CD4-positive, alpha-beta T cell treated with Interleukin-10 for 1 hour (primary cell): ENCODE data around the gene ZNF30.
"Not testable (repeated sequence)": the region's sequence is repeated elsewhere in the genome, so short reads cannot be mapped to it uniquely, and the experiment has no call there.

Source experiments
- DNase-seq: peaks from one replicate; pipeline ENCODE4 v3.0.0-alpha.2; 2020

ZNF30 gene

DNA sequence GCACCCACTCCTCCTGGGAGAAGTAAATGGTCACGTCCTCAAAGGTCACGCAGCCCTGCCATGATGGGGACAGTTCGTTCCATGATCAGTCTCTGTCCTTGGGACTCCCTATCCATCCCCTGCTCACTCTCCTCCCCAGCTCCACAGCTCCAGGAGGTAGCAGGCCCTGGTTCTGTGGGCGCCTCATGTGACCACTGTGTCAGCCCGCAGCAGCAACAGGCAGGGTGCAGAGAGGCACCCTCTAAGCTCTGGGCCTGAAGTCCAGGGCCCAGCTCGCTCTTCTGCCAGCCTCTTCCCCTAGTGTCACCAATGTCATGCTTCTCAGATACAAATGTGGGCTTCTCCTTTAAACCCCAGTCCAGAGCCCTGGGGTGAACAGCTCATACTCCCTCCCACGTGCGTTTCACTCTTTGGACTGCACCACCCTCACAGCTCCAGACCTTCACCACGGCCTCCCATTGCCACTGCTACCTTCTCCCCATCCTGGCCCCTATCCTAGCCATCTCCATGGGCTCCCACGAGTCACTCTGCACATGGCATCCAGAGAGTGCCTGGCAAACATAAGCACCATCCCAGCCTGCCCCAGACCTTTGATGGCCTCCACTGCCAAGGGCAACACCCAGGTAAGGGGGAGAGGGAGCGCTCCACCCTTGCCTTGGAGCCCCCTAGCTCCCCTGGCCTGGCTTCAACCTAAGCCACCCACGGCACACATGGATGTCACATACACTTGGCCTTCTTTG, 34.4 kb downstream of the ZNF30 start:
- no peak for DNase-seq

DNA sequence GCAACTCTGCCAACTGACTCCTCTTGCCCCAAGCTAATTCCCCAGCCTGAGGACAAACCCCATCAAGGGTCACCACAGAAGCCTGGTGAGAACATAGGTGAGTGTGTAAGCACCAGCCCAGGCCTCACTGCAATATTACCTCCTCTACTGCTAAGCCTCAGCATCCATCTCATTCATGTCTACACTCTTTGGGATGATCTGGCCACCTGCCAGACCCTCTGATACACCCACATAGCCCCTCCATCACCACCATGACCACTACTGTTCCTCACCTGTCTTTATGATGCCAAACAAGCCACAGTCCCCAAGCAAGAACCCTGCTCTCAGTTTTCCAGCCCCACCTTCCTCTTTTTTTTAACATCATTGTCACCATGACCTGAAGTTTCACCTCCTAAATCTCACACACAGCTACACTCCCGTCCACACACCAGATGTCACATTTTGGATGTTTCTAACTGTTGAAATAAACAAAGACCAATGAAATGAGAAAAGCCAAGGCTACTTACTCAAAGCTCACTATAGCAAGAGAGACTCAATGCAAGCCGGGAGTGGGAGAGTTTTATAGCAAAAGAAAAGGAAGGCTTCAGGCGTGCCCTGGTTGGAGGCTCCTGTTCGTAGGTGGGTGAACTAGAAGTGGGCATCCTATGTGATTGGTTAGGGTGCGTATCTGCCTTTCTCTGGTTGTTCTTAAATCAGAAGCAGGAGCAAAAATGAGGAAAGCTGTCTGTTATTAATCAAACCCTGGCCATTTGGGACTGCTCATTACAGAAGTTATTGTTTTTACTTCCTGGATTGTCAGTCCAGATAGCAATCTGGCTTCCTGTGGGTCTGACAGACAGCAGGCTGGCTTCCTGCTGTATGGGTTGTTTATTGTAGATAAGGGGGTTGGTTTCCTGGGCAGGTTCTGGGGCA, 35.3 kb downstream of the ZNF30 start:
- DNase-seq, result peak; percentile 64

DNA sequence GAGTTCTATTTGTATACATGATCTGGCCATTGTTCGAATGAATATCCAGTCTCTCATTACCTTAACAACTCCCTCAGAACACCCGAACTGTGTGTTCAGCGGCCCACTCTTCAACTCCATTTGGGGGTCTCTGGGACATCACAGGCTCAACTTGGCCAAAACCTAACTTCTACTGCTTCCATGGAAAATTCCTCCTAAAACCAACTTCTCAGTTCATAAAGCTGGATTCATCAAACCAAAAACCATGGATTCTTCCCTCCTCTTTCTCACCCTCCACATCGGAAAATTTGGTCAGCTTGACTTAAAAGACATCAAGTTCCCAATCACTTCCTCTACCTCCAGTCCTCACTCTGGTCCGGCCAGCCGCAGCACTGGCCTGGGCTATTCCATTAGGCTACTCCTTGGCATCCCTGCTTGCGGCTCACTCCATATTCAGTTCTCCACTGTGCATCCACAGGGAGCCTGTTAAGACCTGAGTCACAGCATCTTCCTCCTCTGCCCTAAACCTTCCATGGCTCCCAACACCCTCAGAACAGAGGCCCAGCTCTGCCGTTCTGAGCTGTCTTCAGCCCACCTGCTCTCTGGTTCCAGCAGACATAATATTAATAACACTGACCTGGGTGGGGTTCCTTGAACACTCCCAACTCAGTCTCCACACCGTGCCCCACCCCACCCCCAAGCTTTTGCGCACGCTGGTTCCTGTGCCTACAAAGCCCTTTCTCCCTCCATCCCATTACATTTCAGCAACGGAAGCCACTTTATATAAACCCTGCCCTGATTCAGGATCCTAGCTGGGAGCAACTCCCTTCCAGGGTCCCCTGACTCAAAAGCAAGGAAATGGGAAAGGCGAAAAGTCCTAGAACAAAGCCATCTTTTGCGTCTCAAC, 36.2 kb downstream of the ZNF30 start:
- DNase-seq, result no peak

DNA sequence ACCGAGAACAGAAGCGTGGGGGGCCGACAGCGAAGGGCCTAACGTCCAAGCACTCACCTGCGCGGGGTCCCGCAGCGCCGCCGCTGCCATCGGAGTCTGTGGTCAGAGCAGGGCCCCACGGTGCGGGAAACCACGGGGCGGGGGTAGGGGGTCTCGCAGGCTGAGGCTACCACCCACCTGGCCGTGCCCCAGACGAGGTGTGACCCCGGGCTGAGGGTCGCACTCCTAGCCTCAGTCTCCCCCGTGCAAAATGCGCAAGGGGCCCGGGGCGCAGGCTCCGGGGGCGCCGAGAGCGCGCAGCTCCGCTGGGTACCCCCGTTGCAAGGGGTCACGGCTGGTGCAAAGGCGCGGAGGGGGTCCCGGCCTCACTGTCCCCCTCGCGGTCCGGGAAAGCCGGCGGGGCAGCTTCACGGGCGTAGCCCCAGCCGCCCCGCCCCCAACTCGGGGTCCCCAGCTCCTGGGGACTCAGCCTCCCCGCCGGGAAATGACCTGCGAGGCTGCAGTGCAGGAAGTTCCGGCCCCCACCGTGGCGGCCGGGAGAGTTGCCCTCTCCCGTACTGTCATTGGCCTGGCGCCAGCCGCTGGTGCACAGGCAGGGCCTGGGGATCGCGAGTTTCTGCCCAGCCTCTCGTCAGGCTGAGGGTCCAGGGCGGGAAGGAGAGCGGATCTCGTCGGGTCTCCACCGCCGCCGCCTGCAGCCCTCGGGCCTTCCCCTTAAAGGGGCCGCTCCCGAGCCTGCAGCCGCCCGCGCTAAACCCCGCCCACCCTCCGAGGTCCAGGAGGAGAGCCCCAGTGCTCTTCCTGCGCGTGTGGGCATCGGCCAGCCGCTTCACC, 37.1 kb downstream of the ZNF30 start, which contains the start of gene ZNF792:
ZNF792 (minus strand) TSS at position 657 of the 834 bp plus-strand sequence; CDS start at position 90, 567 bp downstream.
- DNase-seq, result peak; percentile 46

DNA sequence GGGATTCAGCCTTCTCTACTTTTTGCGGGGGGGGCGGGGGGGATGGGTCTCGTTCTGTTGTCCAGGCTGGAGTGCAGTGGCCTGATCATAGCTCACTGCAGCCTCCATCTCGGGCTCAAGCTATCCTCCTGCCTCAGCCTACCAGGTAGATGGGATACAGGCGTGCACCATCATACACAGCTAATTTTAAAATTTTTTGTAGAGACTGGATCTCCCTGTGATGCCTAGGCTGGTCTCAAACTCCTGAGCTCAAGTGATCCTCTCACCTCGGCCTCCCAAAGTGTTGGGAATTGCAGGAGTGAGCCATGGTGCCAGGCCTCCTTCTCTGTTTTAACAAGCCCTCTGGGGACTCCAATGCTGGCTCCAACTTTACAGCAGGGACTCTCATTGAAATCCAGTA, 37.9 kb downstream of the ZNF30 start:
- no peak for DNase-seq

DNA sequence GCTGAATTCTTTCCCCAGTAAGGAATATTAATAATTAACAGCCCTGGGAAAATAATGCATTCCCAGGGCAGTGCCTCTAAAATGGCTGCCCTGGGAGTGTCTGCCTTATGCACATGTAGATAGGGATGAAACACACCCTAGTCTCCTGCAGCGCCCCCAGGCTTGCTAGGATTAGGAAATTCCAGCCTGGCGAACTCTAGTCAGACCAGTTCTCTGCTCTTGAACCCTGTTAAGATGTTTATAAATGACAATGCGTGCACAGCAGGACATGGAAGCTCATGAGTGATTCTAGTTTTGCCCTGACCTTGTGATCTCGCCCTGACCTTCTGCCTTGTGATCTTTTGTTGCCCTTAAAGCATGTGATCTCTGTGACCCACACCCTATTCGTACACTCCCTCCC, 38.8 kb downstream of the ZNF30 start:
- DNase-seq, result not testable (repeated sequence)

DNA sequence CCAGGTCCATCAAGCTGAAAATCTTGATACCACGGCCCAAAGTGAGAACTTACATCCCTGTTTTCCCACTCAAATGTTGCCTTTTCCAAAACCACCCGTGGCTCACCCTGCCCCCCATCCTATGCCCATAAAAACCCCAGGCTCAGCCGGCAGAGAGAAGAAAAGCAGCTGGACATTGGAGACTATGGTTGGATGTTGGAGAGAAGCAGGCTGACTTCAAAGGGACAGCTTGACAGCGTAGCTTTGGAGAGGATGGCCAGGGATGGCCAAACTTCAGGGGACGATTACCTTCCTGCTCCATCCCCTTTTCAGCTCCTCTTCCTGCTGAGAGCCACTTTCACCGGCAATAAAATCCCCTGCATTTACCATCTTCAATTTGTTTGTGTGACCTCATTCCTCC, 40.8 kb downstream of the ZNF30 start:
- no peak for DNase-seq

DNA sequence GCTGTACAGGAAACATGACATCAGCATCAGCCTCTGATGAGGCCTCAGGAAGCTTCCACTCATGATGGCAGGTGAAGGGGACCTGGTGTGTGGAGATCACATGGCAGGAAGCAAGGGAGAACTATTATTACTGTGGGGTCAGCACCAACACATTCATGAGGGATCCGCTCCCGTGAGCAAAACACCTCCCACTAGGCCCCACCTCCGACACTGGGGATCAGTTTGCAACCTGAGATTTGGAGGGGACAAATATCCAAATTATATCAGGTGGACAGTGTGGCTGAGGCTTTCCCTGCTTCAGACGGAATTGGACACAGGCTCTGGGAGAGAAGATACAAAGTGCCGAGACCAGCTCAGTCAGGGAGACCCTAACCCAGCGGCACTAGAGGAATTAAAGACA, 43.0 kb downstream of the ZNF30 start:
- no peak for DNase-seq

DNA sequence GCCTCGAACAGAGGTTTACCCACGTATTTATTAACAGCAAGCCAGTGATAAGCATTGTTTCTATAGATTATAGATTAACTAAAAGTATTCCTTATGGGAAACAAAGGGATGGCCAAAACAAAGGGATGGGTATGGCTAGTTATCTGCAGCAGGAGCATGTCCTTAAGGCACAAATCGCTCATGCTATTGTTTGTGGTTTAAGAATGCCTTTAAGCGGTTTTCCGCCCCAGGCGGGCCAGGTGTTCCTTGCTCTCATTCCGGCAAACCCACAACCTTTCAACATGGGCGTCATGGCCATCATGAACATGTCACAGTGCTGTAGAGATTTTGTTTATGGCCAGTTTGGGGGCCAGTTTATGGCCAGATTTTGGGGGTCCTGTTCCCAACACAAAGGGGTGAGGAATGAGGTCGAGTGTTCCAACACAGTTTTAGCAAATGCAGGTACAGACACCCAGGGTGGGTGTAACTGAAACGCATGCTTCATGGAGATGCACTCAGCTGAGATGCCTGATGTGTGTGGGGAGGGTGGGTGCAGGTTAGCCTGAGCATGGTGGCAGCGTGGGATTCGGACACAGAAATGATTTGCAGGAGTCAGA, 43.6 kb downstream of the ZNF30 start:
- DNase-seq, result not testable (repeated sequence)

DNA sequence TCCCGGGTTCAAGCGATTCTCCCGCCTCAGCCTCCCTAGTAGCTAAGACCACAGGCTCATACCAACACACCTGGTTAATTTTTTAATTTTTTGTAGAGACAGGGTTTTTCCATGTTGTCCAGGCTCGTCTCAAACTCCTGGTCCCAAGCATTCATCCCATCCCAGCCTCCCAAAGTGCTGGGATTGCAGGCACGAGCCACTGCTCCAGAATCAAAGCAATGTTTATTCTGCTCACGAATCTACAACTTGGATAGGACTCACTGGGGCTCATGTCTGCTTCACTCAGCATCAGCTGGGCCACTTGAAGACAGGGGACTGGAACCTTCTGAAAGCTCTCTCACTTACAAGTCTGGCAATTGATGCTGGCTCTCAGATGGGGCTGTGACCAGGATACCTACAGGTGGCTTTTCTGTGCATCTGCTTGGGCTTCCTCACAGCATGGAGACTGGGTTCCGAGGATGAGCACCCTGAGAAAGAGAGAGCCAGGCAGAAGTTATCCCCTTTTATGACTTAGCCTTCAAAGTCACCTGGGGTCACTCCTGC, 45.5 kb downstream of the ZNF30 start:
- no peak for DNase-seq

DNA sequence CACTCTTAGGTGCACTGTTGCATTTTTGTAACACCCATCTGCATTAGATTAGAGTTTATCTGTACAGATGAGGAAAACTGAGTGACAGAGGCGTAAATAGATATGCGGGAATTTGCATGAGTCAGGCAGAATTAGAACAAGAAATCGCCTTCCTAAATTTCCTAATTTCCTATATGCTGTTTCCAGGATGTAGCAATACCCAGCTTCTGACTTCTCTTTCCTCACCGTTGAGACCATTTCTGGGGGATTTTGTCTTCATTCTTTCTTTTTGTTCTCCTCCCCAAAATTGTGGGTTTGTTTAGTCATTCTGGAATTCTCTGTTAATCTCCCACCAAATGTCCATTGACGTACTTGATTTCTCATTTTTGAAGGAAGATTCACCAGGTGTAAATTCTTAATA, 47.9 kb downstream of the ZNF30 start:
- no peak for DNase-seq

DNA sequence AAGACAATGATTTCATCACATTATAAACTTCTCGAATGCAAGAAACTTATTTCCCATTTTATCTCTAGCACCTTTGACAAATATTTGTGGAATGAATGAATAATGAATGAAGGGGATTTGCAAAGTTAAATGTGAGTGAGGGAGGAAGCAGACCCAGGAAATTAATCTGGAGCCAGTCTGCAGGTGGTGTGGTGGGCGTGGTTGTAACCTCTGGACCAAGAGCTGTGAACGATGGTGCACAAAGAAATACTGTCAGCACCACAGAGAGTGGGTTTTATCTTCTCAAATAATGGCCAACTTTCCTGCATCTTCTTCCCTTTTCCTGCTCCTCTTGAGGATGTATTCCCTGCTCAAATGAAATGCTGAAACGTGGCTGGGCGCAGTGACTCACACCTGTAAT, 48.4 kb downstream of the ZNF30 start:
- no peak for DNase-seq

DNA sequence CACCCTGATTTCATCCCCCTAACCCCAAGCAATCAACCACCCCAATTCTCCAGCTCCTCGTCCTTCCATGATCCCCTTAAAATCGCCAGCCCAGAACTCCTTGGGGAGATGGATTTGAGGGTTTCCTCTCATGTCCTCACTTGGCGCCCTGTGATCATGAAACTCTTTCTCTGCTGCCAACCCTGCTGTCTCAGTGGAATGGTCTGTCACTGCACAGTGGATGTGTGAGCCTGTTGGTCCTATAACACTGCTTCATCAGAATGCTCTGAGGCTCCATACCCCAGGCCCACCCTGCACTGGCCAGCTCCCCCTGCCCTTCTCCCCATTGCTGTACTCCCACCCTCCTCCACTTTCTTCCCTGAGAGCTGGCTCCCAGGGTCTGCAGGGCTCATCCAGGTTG, 49.9 kb downstream of the ZNF30 start:
- no peak for DNase-seq

DNA sequence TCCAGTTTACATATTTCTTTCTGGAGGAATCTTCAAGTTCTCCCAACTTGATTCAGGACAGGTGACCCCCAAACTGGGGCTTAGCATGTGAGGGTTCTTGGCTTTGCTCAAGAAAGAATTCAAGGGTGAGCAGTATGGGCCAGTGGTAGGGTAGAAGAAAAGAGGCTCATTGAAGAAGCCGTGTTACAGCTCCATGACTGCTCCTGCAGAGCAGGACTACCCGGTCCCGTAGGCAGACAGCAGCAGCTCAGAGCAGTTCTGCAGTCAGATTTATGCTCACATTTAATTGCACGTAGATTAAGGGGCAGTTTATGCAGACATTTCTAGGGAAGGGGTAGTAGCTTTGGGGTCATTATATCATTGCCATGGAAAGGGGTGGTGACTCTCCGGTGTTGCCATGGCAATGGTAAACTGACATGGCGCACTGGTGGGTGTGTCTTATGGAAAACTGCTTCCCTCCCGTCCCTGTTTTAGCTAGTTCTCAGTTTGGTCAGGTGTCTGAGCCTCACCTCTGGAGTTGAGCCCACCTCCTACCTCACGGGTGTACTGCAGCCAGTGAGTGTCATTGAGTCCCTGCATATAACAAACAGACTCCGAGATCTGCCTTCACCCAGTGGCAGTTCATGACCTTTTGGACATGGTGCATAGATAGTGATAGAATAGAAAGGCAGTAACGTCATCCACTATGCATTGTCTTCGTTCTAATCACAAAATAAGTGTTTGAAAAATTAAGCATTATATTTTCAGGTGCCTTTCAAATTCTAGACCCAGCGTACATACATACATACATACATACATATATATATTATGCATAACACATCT, 53.3 kb downstream of the ZNF30 start:
- DNase-seq, result no peak

DNA sequence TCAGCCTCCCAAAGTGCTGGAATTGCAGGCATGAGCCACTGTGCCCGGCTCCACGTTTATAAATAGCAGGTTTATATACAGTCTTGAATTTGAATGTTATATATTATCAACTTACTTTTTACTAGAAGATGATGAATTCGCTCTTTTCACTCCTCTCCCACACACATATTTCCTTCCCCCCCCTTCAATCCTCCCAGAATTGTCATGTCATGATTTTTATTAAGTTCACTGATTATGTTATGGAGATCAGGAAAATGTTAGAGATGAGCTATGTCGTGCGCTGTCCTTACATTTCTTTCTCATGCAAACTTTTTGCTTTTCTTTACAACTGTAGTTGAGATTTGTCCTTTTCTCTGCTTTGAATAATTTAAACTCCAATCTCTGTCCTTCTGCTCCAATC, 55.6 kb downstream of the ZNF30 start:
- no peak for DNase-seq

DNA sequence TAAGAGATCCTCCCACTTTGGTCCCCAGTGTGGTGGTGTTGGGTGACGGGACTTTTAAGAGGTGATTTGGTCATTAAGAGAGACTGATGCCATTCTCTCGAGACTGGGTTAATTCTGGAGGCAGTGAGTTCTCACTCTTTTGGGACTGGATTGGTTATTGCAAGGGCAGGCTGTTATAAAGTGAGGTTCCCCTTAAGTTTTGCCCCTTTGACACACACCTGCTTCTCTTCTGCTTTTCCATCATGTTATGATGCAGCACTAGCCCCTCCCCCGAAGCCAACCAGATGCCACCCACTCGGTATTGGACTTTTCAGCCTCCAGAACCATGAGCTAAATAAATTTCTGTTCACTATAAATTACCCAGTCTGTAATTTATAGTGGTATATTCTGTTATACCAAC, 57.1 kb downstream of the ZNF30 start:
- DNase-seq, result no peak

DNA sequence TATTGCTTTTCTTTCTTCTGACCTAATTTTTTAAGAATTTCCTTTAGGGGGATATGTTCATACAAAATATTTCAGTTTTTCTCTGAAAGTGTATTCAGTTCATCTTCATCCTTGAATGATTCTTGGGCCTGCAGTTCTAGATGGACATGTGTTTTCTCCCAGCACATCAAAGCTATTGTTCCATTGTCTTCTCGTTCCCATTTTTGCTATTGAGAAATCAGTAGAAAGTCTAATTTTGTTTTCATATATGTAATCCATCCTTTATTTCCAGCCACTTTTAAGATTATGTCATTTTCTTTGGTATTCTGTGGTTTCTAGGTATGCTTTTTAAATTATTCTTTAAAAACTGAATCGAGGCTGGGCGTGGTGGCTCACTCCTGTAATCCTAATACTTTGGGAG, 57.6 kb downstream of the ZNF30 start:
- no peak for DNase-seq

DNA sequence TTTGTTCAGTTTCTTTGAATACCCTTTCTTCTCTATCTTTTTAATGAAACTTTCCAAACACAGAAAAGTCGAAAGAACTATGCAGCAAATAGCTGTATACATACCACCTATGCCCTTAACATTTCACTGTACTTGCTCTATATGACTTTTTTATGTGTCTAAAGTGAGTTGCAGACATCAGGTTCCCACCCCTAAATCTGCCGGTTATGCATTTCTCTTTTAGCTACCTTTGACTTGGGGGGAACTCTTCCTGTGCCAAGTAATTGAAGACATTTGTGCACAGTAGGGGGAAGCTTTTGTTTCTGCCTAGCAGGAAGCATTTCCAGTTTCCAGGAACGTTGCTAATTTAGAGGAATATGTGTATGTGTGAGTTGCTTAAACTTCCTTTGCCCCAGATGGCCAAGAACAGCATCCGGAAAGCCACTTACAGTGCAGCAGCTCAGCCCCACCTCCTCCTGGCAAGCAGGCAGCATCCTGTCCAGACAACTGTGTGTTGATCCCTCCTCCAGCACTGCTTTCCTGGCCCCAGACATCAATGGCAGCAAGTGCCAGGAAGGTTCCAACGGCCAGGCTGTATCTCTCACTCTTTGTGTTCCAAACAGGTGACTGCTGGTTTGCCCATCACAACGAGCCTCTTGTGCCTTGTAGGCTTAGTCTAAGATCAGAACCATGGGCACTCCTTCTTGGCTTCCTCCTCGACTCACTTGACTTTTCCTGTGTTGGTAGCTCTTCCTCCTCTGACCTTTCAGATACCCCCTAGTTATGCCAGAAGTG, 58.7 kb downstream of the ZNF30 start:
- DNase-seq, result no peak

DNA sequence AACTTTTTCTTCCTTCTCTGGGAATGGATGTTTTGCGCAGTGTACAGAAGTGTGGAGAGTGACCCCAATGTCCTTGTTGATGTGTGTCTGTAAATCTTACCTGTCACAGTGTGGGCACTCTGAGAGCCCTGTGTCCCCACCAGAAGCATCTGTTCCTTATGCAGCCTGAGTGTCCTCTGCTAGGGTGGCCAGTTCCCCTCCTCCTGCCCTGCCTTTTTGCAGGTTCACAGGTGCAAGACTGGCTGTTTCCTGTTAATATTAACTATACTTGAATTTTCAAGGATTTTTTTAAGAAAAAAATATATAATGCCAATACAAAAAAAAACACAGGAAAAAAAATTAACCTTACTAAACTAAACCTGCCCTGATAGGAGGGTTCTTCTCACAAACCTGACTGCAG, 61.4 kb downstream of the ZNF30 start:
- no peak for DNase-seq

DNA sequence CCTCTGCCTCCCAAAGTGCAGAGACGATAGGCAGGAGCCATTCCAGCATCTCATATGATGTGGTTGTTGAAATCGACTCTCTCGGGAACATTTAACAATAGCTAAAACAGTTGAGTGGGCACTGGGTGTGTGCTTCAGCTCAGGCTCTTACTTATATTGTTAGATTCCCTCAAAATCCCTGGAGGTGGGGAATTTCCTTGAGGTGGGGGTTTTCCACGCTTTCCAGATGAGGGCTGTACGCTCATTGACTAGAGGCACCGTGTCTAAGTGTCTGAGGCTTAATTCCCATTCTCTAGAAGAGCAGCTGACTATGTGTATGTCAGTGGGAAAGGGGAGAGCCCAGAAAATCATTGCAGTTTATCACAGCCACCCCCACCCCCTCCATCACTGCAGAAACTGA, 62.6 kb downstream of the ZNF30 start:
- DNase-seq, result no peak
